ENCODE measurements around the gene KRT76.

- TF ChIP-seq CTCF (conservative IDR thresholded peaks at IDR 0.05; ENCODE audit: low read depth in 2 of 2), result no peak
- no peak for TF ChIP-seq CREB1 (CRISPR knock-in tag; IDR thresholded peaks at IDR 0.05; ENCODE audit: low read depth)
- TF ChIP-seq EZH2 (IDR thresholded peaks at IDR 0.05; ENCODE audit: low read depth, unreplicated experiment), result no peak
- TF ChIP-seq POLR2AphosphoS5 (IDR thresholded peaks at IDR 0.05; ENCODE audit: low read depth), result no peak
- TF ChIP-seq ETS1 (IDR thresholded peaks at IDR 0.05), result no peak
- no peak for TF ChIP-seq STAT1 (IDR thresholded peaks at IDR 0.05; ENCODE audit: unreplicated experiment)
- TF ChIP-seq ZNF331 (CRISPR knock-in tag; IDR thresholded peaks at IDR 0.05; ENCODE audit: low read depth), result no peak
- no peak for TF ChIP-seq EZH2phosphoT487 (IDR thresholded peaks at IDR 0.05; ENCODE audit: unreplicated experiment)
- TF ChIP-seq JUNB (IDR thresholded peaks at IDR 0.05; ENCODE audit: unreplicated experiment), result no peak
- no peak for TF ChIP-seq ZNF114 (CRISPR knock-in tag; IDR thresholded peaks at IDR 0.05)
- no peak for TF ChIP-seq REST (IDR thresholded peaks at IDR 0.05; ENCODE audit: unreplicated experiment)
- no peak for TF ChIP-seq ZNF462 (CRISPR knock-in tag; IDR thresholded peaks at IDR 0.05)
- no peak for TF ChIP-seq NANOG (IDR thresholded peaks at IDR 0.05; ENCODE audit: borderline replicate concordance)
Measured at GRCh38 chr12:52767427-52767826, 9.7 kb downstream of the KRT76 start.

Data from GM23338 (cell line).